ENCODE data around the gene RUNDC3A. TPM values are rescaled to one million over a fixed set of nuclear protein-coding genes. Genes with fewer than 3 reads are reported as not detected.
"Not testable (repeated sequence)": the region's sequence is repeated elsewhere in the genome, so short reads cannot be mapped to it uniquely, and the experiment has no call there.

RUNDC3A gene
- total RNA-seq, 2 donors from 2014 or later, result 0.35 to 1.4 TPM

GRCh38 chr17:44347206-44348055 lies 39.0 kb downstream of the RUNDC3A start:
- DNase-seq; H3K27ac Mint-ChIP-seq; H3K9me3 Mint-ChIP-seq; H3K36me3 Mint-ChIP-seq (ENCODE audit: insufficient read depth in 2 of 2); H3K4me3 Mint-ChIP-seq; ATAC-seq (replicated peaks in 1 of 2); H3K27me3 Mint-ChIP-seq (ENCODE audit: low read depth): not testable (repeated sequence)
- peaks cover 30% of the 10 kb centered on the region for H3K4me1 Mint-ChIP-seq (ENCODE audit: low read depth)

GRCh38 chr17:44348234-44348987 lies 40.0 kb downstream of the RUNDC3A start:
- H3K27ac Mint-ChIP-seq, result no peak overlapping the region
- H3K4me1 Mint-ChIP-seq (ENCODE audit: low read depth), result peaks cover 30% of the 10 kb centered on the region
- H3K9me3 Mint-ChIP-seq, result no peaks in the 10 kb centered on the region
- no peaks in the 10 kb centered on the region for H3K27me3 Mint-ChIP-seq (ENCODE audit: low read depth)
- ATAC-seq (replicated peaks in 1 of 2) (no peak), DNase-seq (no peak)
- H3K4me3 Mint-ChIP-seq, result no peak overlapping the region
- H3K36me3 Mint-ChIP-seq (ENCODE audit: insufficient read depth in 2 of 2), result peaks cover 0 to 3% of the 10 kb centered on the region in 2 donors

DNA sequence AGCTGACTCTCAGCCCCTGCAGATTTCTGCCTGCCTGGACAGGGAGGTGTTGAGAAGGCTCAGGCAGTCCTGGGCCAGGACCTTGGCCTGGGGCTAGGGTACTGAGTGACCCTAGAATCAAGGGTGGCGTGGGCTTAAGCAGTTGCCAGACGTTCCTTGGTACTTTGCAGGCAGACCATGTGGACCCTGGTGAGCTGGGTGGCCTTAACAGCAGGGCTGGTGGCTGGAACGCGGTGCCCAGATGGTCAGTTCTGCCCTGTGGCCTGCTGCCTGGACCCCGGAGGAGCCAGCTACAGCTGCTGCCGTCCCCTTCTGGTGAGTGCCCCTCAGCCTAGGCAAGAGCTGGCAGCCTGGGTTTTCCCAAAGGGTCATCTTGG lies 40.6 kb downstream of the RUNDC3A start:
- H3K9me3 Mint-ChIP-seq, result no peaks in the 10 kb centered on the region
- H3K27me3 Mint-ChIP-seq (ENCODE audit: low read depth), result no peaks in the 10 kb centered on the region
- no peak for ATAC-seq (replicated peaks in 1 of 2)
- no peak overlapping the region for H3K27ac Mint-ChIP-seq
- peaks cover 29% of the 10 kb centered on the region for H3K4me1 Mint-ChIP-seq (ENCODE audit: low read depth)
- no peak for DNase-seq
- peaks cover 0 to 3% of the 10 kb centered on the region in 2 donors for H3K36me3 Mint-ChIP-seq (ENCODE audit: insufficient read depth in 2 of 2)
- no peak overlapping the region for H3K4me3 Mint-ChIP-seq

GRCh38 chr17:44349553-44350070 lies 41.2 kb downstream of the RUNDC3A start:
- no peaks in the 10 kb centered on the region for H3K9me3 Mint-ChIP-seq
- no peaks in the 10 kb centered on the region for H3K27me3 Mint-ChIP-seq (ENCODE audit: low read depth)
- H3K36me3 Mint-ChIP-seq (ENCODE audit: insufficient read depth in 2 of 2), result peaks cover 0 to 3% of the 10 kb centered on the region in 2 donors
- ATAC-seq (replicated peaks in 1 of 2) (no peak), DNase-seq (no peak)
- peaks cover 23% of the 10 kb centered on the region for H3K4me1 Mint-ChIP-seq (ENCODE audit: low read depth)
- no peak overlapping the region for H3K4me3 Mint-ChIP-seq
- no peak overlapping the region for H3K27ac Mint-ChIP-seq

GRCh38 chr17:44350733-44351226 lies 42.4 kb downstream of the RUNDC3A start:
- Mint-ChIP-seq H3K36me3 (ENCODE audit: insufficient read depth in 2 of 2) (peaks cover 0 to 3% of the 10 kb centered on the region in 2 donors), H3K4me1 (ENCODE audit: low read depth) (peaks cover 14% of the 10 kb centered on the region), H3K9me3 (no peaks in the 10 kb centered on the region), H3K27ac (no peak overlapping the region), H3K4me3 (no peak overlapping the region), H3K27me3 (ENCODE audit: low read depth) (no peaks in the 10 kb centered on the region)
- DNase-seq (peak; percentile 78 to 82), ATAC-seq (replicated peaks in 1 of 2) (peak; percentile 69 to 72)

DNA sequence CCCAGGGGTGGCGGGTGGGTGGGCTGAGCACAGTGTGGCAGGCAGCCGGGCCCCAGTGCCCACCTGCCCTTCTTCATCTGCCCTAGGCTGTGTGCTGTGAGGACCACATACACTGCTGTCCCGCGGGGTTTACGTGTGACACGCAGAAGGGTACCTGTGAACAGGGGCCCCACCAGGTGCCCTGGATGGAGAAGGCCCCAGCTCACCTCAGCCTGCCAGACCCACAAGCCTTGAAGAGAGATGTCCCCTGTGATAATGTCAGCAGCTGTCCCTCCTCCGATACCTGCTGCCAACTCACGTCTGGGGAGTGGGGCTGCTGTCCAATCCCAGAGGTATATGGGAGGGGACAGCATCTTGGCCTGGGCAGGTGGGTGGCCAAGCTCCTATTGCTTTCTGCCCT lies 43.1 kb downstream of the RUNDC3A start:
- ATAC-seq (replicated peaks in 1 of 2), result no peak
- Mint-ChIP-seq H3K4me3 (no peak overlapping the region), H3K36me3 (ENCODE audit: insufficient read depth in 2 of 2) (peaks cover 0 to 3% of the 10 kb centered on the region in 2 donors), H3K9me3 (no peaks in the 10 kb centered on the region), H3K27ac (no peak overlapping the region), H3K27me3 (ENCODE audit: low read depth) (no peaks in the 10 kb centered on the region), H3K4me1 (ENCODE audit: low read depth) (peaks cover 8% of the 10 kb centered on the region)
- no peak for DNase-seq

DNA sequence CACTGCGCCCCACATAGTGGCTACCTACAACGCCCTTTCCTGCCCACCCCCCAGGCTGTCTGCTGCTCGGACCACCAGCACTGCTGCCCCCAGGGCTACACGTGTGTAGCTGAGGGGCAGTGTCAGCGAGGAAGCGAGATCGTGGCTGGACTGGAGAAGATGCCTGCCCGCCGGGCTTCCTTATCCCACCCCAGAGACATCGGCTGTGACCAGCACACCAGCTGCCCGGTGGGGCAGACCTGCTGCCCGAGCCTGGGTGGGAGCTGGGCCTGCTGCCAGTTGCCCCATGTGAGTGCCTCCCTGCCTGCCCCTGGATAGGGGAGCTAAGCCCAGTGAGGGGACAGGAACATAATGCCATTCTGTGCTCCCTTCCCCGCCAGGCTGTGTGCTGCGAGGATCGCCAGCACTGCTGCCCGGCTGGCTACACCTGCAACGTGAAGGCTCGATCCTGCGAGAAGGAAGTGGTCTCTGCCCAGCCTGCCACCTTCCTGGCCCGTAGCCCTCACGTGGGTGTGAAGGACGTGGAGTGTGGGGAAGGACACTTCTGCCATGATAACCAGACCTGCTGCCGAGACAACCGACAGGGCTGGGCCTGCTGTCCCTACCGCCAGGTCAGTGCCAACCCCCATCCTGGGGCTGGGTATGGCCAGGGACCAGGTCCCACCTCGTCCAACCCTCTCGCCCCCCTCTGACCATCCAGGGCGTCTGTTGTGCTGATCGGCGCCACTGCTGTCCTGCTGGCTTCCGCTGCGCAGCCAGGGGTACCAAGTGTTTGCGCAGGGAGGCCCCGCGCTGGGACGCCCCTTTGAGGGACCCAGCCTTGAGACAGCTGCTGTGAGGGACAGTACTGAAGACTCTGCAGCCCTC lies 43.8 kb downstream of the RUNDC3A start:
- Mint-ChIP-seq H3K36me3 (ENCODE audit: insufficient read depth in 2 of 2) (peaks cover 0 to 3% of the 10 kb centered on the region in 2 donors), H3K4me1 (ENCODE audit: low read depth) (peaks cover 8% of the 10 kb centered on the region), H3K9me3 (no peaks in the 10 kb centered on the region), H3K27ac (no peak overlapping the region), H3K4me3 (peak overlapping the region in 1 of 2 donors; percentile 64), H3K27me3 (ENCODE audit: low read depth) (no peaks in the 10 kb centered on the region)
- no peak for DNase-seq
- no peak for ATAC-seq (replicated peaks in 1 of 2)

- peak overlapping the region; percentile 39 to 64 for H3K4me3 Mint-ChIP-seq
- ATAC-seq (replicated peaks in 1 of 2) (no peak), DNase-seq (no peak)
Observed at GRCh38 chr17:44352828-44353671, 44.6 kb downstream of the RUNDC3A start.

DNA sequence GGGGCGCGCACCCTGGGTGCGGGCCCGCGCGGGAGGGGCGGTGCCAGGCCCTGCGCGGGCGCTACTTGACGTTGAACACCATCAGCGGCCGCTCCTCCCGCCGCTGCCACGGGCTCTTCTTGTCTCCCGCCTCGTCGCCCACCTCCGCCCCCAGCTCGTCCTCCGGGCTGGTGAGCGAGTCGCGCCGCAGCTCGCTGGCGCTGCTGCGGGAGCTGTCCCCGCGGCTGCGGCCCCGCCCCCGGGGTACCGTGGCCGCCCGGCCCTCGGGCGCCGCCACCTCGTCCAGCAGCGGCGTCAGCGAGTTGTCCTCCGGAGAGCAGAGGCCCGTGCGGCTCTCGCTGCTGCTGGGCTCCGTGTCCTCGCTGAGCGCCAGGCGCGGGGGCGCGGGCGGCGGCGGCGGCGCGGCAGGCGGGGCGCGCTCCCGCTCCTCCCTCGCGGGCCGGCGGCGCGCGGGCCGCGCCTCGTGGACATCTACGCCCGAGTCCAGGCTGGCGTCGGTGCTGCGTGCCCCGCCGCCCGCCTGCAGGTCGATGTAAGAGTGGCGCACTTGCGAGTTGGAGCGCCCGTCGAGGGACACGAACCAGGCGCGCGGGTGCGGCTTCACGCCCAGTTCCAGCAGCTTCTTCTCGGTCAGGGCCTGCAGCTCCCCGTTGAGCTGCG lies 45.4 kb downstream of the RUNDC3A start:
- Mint-ChIP-seq H3K4me1 (ENCODE audit: low read depth) (peaks cover under 1% of the 10 kb centered on the region), H3K36me3 (ENCODE audit: insufficient read depth in 2 of 2) (peaks cover 0 to 3% of the 10 kb centered on the region in 2 donors), H3K27me3 (ENCODE audit: low read depth) (no peaks in the 10 kb centered on the region), H3K9me3 (no peaks in the 10 kb centered on the region), H3K27ac (no peak overlapping the region), H3K4me3 (peak overlapping the region; percentile 65 to 70)
- ATAC-seq (replicated peaks in 1 of 2) (peak; percentile 33 to 43), DNase-seq (peak; percentile 34 to 41)

More at GRCh38 chr17:44352828-44353671, 44.6 kb downstream of the RUNDC3A start:
- Mint-ChIP-seq H3K27me3 (ENCODE audit: low read depth) (no peaks in the 10 kb centered on the region), H3K27ac (no peak overlapping the region), H3K9me3 (no peaks in the 10 kb centered on the region), H3K36me3 (ENCODE audit: insufficient read depth in 2 of 2) (peaks cover 0 to 3% of the 10 kb centered on the region in 2 donors), H3K4me1 (ENCODE audit: low read depth) (peaks cover 8% of the 10 kb centered on the region)

GRCh38 chr17:44354582-44355561 lies 46.5 kb downstream of the RUNDC3A start:
- DNase-seq (peak; percentile 81 to 82), ATAC-seq (replicated peaks in 1 of 2) (peak; percentile 61 to 63)
- no peaks in the 10 kb centered on the region for H3K9me3 Mint-ChIP-seq
- H3K36me3 Mint-ChIP-seq (ENCODE audit: insufficient read depth in 2 of 2), result peaks cover 0 to 3% of the 10 kb centered on the region in 2 donors
- H3K27ac Mint-ChIP-seq, result no peak overlapping the region
- no peaks in the 10 kb centered on the region for H3K4me1 Mint-ChIP-seq (ENCODE audit: low read depth)
- peak overlapping the region; percentile 66 to 74 for H3K4me3 Mint-ChIP-seq
- H3K27me3 Mint-ChIP-seq (ENCODE audit: low read depth), result no peaks in the 10 kb centered on the region
